Suppressor macrophage (primary cell): ENCODE measurements around the gene ANKRD1.
"Not testable (repeated sequence)": the region's sequence is repeated elsewhere in the genome, so short reads cannot be mapped to it uniquely, and the experiment has no call there.

ENCODE experiments used
- DNase-seq, 4 experiments: peaks; one replicate each; pipeline ENCODE4 v3.0.0-alpha.2; 2020 to 2022
- total RNA-seq, 17 experiments: gene quantifications; one replicate each; lab custom pipeline; 2026; ENCODE audit warnings: mixed read lengths in 6 of 17, inconsistent platforms in 3 of 17; lab: John Stamatoyannopoulos, UW

Gene ANKRD1
- 0 to 1.4 (median 0.13) reads per million in 17 experiments for total RNA-seq

DNA sequence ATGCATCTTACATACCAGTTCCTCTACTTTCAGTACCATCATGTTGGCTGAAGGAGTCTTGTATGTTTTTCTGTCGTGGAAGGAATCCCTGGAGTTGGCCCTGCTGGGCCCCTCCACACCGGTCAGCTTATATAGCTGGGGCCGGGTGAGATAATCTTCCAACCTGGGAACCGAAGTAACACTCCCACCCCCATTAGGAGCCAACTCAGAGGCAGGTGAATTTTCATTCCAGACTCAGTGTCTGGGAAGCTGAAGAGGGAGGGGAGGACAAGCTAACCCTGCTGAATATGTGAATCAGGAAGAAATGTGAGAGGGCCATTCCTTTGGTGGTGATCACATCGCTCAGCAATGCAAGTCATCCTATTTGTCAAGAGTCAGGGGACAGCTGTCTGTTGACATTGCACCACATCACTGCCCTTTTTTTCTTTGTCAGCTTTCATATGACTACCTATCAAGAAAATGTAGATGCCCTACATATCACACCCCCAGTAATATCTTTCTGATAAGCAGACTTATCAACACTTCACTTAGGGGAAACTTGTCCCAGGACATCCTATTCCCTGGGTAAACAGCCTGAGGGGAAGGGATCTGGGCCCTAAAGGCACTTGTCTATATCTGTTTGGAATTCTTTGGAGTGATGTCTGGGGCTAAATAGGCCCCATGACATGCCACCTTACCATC lies at the start of gene ANKRD1:
Gene ANKRD1, minus strand, starts transcription at position 102 of the 681 bp plus-strand sequence. Its CDS starts 60 bp downstream, at position 42.
- DNase-seq: peak; percentile 3 to 13 (median 8)

DNA sequence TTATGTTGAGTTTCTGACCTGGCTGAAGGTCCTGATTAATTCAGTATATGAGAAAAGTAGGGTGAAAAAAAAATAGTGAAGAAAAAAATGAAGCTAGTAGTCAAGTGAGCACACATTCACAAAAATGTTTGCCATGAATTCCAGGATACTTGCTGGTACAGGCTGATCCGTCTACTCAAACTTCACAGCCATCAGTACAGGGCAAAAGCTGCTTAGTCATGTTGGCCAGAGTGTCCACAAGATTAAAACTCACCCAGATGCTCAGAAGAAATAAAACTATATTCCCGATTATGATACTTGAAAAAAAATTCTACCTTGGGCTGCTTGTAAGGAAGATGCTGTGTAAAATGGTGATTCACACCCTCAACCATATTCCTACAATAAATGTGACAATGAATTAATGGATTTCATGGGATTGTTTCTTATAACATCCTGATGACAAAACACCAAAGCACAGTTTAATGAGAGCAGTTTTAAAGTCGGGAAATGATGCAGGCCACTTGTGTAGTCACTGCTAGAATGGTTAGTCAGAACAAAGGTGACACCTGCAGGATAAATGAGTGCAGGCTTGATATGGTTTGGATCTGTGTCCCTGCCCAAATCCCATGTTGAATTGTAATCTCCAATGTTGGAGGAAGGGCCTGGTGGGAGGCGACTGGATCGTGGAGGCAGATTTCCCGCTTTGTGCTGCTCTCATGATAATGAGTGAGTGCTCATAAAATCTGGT lies 49.2 kb upstream of the ANKRD1 start:
- DNase-seq: no peak

DNA sequence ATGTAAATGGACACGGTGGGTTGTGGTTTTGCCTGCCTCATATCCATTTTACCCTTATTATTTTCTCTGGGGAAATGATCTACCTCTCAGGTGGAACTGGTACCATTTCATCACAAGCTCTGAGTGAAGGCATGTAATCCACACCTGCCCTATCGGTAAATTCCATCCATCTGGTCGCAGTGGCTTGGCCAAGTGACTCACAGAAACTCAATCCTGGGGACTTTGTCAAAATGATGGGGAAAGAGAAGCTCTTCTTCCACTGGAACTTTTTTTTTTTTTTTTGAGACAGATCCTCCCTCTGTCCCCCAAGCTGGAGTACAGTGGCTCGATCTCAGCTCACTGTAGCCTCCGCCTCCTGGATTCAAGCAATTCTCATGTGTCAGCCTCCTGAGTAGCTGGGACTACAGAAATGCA lies 48.2 kb upstream of the ANKRD1 start:
- no peak for DNase-seq

DNA sequence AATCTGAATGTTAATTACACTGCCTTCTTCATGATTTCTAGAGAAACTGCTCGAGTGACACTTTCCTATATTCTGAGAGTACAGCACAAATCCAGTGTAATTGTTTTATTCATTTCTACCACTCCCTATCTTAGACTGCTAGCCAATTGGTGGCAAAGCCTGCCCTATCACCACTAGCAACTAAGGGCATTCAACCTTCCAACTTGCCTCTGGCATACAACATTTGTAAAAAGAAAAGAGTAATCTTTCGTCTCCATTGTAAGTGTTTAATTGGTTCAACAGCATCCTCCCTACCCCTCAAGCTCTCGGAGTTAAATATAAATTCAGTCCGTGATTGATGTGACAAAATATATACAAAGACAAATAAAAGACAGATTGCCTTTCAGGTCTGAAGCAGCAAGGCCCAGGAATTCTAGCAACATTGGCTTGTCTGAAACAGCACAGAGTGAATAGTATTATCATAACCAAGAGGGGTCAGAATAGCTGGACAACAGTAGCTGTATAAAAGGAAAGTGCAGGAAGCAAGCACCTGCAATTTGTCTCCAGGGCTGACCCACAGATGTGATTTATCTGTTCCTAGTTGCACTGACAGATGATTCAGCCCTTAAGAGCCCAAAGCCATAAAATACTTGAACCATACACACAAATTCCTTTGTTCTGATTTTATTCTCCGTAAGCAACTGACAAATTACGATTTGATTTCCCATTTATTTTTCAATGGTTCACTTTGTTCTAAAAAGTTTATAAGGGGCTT lies 47.6 kb upstream of the ANKRD1 start:
- no peak for DNase-seq

DNA sequence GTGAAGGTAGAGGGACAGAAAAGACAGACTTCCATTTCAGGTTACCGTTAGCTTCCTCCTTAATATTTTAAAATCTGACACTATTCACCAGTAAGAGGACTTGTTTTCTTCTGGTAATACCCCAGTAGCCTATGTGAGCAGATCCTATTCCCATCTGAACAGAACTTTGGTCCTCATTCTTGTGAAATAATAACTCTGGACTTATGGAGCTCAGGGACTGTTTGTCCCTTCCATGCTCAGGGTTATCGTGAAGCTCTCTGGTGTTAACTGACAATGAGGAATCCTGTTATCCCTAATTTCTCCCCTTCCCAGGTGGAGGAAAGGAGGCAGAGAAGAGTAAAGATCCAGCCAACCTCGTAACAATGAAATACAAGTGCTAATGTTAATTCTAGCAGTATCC lies 47.0 kb upstream of the ANKRD1 start:
- DNase-seq: no peak

DNA sequence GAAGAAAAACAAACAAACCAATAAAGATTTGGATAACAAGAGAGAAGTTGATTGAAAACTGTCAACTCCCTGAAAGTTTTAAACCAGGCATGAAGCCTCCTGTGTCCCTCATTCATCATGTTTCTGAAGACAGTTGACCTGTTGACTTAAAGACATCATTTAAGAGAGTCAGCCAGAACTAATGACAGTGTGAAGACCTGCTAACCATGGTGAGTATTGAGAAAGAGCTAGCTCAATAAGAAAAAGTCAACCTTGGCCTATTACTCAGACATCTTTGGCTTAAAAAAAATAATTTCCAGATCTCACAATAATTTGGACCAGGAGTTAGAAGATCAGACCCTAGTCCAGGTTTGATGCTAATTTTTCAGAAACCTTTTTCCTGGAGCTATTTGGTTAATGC lies 45.3 kb upstream of the ANKRD1 start:
- no peak for DNase-seq

DNA sequence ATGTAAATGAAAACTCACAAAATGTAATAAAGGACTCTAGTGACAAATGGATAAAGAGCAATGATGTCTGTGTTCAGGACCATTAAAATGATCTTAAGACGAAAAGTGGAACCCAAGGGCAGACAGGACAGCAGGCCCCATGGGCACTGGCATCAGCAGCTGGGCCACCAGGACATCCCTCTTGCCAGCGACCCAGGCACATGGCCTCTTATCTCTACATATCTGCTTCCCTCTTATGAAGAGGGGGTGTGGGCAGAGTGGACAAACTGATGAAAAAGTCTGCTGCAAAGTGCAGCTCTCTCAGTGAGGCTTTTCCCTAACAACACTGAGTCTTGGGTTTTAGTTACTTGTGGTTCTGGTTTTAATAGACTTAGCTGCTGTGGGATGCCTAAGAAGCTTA lies 44.8 kb upstream of the ANKRD1 start:
- DNase-seq: no peak

DNA sequence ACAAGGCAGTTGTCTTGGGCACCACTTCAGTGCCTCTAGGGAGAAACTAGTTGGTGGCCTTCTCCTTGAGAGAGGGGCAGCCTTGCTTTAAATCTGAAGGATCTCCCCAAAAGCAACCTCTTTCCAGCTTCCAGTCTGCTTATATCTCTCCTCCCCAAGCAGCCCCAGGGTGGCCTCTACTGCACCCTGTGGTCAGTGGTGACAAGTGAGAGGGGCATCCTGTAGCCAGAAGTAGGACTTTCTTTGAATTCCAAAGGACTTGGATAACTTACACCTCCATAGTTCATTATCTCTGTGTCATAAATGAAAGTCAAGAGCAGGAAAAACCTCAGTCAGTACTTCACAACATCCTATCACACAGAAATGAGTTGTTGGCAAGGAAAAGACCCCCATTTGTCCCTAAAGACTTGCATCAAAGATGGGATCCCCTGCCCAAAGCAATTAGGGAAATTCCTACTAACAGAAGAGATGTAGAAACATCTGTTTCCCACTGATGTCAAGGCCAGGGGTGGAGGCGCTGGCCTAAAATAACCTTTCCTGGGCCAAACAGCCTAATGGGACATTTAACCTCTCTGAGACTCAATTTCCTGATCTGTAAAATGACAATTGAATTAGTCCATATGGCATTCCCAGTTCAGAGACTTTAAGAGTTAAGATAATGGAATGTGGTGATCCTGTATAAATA lies 44.0 kb upstream of the ANKRD1 start:
- DNase-seq: no peak

DNA sequence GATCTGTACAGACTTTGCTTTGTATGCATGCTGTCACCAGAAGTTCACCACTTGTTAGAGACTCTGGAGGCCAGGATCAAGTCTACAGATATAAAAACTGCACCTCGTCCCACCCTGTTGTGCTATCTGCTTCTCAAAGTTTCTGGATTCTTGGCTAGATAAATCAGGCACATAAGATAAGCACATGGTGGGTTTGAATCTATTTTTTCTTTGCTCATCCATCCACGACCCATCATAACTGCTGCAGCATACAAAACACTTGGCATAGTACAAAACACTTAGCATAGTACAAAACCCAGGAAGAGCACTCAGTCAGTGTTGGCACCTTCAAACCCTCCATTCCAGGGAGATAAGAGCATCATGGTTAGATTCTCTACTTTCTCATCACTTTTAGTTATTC lies 42.4 kb upstream of the ANKRD1 start:
- no peak for DNase-seq

DNA sequence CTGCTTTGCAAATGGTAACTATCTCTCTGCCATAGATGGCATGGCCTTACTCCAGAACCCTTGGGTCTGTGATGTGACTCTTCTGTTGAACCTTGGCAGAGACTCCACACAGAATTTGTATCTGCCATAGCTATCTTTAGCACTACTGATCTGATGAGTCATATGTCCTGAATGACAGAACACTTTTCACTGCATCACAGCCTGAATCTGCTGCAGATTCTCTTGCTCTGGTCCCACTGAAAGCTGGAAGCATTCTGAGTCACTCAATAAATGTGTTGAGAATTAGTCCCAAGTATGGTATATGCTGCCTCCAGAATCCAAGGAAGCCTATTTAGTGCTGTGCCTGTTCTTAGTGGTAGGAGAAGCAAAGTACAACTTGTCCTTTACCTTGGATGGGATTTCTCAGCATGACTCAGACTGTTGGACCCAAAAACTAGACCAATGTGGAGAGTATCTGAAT lies 39.5 kb upstream of the ANKRD1 start:
- DNase-seq: no peak

DNA sequence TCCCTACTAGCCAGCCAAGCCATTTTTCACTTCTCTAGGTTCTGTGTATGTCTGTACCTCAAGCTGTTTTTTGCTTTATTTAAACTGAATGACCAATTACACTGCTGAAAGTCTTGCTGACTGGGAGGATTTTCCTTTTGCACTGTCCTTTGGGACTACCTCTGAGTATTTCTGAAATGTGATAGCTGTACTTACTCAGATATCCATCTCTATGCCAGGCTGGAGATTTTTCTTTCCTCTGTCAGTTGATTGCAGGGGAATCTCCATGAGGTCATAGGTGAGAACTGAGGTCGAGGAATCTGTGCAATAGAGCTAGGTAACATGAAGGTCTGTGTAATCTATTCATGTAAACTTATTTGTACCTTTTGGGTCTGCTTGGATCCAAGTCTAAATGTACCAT lies 38.9 kb upstream of the ANKRD1 start:
- no peak for DNase-seq

DNA sequence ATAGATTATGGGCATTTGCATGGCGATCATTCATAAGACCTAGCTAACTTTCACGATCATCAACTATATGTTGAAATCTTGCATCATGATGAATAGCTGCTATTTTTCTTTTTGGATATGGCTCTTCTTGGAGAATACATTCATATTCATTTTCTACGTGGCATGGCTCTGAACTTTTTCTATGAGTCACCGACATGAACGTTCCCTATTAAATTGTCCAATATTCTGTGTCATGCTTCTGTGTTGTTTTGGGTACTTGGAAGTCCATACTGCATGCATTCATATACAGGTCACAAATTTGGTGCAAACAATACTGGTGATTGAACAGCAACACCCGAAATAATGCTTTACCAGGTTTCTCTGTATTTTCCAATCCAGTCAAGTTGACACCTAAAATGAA lies 37.9 kb upstream of the ANKRD1 start:
- no peak for DNase-seq

DNA sequence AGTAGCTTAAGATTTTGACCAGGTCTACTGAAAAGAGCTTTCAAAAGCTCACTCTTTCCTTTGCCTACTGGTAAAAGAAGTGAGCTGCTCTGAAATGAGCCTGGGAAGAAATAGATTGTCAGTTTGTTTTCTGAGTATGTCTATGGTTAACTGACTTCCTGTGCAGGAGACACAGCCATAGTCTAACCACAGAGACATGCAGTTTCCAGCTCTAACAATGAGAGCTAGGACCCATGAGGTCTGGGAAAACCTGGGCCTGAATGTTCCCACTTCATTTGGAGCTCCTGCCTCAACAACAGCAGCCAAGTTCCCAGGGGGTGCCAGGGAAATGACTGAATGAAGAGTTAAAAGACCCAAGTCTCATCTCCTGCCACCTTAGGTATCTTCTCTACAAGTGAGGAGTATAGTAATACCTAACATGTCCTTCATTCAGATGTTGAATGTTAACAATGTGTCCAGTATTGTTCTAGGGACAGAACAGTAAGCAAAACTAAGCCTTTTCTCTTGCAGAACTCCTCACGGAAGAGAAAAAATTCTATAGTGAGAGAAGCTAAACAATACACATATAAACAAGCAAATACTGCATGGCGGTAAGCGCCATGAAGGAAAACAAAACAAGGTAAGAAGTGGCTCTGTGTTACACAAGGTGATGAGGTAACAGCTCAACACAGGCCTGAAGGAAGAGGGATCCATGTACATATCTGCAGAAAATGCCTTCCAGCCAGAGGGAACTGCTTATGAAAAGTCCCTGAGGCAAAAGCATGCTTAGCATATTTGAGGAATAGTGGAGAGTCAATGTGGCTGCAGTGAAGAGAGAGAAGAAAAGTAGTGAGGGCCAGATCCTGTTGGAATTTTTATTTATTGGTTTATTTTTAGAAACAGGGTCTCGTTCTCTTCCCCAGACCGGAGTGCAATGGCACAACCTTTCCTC lies 26.4 kb upstream of the ANKRD1 start:
- DNase-seq: no peak

DNA sequence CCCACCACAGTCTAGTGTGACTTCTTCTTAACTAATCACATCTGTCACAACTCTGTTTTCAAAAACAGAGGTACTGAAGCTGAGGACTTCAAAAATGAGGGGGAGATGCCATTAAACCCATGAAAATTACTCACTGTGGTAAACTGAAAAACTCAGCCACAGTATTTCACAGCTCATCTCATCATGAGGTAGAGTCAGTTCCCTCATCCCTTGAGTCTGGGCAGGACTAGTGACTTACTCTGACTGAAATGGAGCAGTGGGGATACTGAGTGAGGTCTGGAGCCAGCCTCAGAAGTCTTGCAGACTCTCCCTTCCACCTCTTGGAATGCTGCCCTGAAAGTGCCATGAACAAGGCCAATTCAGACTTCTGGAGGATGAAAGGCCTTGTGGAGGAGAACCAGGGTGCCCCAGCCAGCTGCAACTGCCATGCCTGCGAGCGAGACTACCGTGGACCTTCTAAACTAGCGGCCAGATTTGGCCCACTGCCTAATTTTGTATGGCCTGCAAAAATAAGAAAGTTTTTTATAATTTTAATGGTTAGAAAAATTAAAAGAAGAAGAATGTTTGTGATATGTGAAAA lies 24.7 kb upstream of the ANKRD1 start:
- no peak for DNase-seq

DNA sequence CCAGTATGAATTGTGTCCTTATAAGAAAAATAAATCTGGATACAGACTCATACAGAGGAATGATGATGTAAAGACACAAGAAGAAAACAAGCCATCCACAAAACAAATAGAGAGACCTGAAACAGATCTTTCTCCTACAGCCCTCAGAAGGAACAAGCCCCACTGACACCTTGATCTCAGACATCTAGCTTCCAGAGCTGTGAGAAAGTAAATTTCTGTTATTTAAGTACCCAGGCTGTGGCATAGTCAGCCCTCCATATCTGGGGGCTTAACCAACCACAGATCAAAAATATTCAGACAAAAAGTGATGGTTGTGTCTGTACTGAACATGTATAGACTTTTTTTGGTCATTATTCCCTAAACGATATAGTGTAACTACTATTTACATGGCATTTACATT lies 23.9 kb upstream of the ANKRD1 start:
- DNase-seq: no peak

DNA sequence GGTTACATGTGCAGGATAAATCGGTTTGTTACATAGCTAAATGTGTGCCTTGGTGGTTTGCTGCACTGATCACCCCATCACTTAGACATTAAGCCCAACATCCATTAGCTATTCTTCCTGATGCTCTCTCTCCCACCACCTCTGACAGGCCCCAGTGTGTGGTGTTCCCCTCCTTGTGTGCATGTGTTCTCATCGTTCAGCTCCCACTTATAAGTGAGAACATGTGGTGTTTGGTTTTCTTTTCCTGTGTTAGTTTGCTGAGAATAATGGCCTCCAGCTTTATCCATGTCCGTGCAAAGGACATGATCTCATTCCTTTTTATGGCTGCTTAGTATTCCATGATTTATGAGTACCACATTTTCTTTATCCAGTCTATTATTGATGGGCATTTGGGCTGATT lies 22.1 kb upstream of the ANKRD1 start:
- DNase-seq: not testable (repeated sequence)

DNA sequence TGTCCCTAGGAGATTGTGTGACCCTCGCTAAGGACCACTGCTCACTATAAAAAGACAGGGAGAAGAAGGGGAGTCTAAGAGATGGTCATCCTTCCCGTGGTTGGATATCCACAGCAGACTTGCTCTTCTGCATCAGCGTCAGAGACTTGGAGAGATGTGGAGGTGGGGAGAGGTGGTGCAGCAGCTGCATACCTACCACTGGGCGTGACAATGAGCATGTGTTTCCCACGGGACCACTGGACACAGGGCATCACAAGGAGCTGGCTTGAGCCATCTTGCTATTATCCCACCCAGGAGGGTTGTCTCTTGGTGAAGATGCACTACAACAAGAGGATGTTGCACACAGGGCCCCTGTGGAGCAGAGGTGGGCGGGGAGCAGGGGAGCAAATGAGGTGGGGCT lies 18.8 kb upstream of the ANKRD1 start:
- DNase-seq: no peak

DNA sequence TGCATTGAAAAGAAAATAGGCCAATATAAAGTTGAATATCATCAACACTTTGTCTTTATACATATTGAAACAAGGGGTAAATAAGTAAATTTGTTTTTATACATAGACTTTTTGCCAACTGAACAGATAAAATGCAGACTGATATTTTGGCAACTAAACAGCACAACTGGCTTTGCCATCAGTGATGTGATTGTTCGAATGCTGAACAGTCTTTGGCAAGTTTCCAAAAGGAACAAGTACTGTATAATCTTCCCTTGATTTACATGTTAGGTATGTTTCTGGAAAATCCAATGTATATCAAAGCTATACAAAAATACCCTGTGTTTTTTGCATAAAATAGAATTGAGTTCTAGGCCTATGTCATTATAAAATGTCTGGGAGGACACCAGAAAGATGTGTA lies 18.2 kb upstream of the ANKRD1 start:
- peak in 1 of 4 experiments; percentile 3 for DNase-seq

DNA sequence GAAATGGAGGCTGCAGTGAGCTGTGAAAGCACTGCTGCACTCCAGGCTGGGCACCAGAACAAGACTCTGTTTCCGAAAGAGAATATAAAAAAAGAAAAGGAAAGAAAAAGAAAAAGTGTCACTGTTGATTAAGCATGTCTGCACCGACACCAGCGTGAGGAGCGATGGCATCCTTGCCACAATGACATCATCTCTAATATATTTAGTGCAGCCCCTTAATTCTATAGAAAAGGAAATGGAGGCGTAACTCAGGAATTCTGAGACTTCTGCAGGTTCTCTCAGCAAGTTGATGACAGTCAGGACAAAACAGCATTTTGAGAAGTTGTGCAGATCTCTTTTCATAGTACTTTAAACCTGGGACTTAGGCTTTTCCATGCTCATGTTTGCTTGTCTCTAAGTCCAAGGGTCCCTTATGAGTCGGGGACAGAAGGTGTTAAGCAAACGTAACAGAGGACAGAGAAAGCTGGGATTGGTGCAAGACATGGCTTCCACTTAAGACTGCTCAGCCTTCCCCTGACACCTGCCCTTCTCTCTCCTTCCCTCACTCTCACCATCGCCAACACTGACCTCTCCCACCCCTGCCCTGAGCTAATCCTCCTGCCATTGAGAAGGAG lies 16.9 kb upstream of the ANKRD1 start:
- no peak for DNase-seq

DNA sequence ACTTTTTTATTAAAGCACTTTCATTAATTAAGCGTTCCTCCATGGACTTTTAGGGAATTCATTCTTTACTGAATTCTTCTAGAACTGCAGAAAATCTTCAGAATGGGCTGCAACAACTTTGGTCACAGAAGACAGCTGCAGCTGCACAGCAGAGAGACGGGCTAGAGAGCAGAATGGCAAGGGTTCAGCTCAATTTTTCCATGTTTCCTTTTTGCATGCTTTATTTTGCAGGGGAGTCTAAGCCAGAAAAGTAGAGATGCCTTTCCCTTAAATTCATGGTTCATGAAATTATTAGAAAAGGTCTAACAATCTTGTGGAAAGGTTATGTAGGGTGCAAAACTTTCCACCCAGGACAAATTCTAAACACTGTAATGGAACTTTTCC lies 15.4 kb upstream of the ANKRD1 start:
- DNase-seq: no peak
